AG04450 (cell line): ENCODE data around the gene MRTFA. TPM values are rescaled to one million over a fixed set of nuclear protein-coding genes. Genes with fewer than 3 reads are reported as not detected.
A peak's percentile ranks its signal among the peaks of the same experiment; 100 is the strongest.

Experiments
- CTCF ChIA-PET: fragments of 300-600, 350-600 bp; formaldehyde crosslinking; extraction: SDS; loops from one replicate; lab custom pipeline; 2022; ENCODE audit warnings: antibody characterized with exemption, inconsistent platforms; lab: Charles Lee
- POLR2A ChIA-PET: fragments of 350-600 bp; formaldehyde crosslinking; extraction: SDS; loops from one replicate; lab custom pipeline; 2021; ENCODE audit warnings: antibody characterized with exemption, inconsistent platforms; lab: Yijun Ruan, JAX
- DNase-seq: peaks from one replicate; pipeline ENCODE4 v3.0.0-alpha.2; 2011; ENCODE audit warnings: low read depth, low spot score
- H3K27ac ChIP-seq: one replicate; pipeline ENCODE4 v1.5.1; 2012; ENCODE audit warnings: low read depth, low read length, control low read depth
- H3K27me3 ChIP-seq: one replicate; pipeline ENCODE4 v1.6.0; 2012; ENCODE audit warnings: low read length; ENCODE audit not compliant: control insufficient read depth, insufficient read depth
- H3K4me3 ChIP-seq: 2 replicates; pipeline ENCODE4 v1.5.1; 2011; ENCODE audit warnings: mild to moderate bottlenecking, low read depth, low read length, control low read depth
- H3K9me3 ChIP-seq: 2 replicates; pipeline ENCODE4 v1.5.1; 2012; ENCODE audit warnings: low read length; ENCODE audit not compliant: control insufficient read depth, insufficient read depth
- polyA plus RNA-seq: library from polyadenylated mRNA; depleted of rRNA; stranded (reverse); fragments of >200 nt; gene quantifications from 2 replicates; pipeline ENCODE4 v1.2.3, GENCODE V29; 2011
- TF ChIP-seq, protein P1 (sequence below): IDR thresholded peaks from 2 replicates; pipeline ENCODE4 v1.5.1; 2011; ENCODE audit warnings: low read depth, low read length, control low read depth, inconsistent platforms

MRTFA gene
- polyA plus RNA-seq, 1 experiment = 6.8 TPM

DNA sequence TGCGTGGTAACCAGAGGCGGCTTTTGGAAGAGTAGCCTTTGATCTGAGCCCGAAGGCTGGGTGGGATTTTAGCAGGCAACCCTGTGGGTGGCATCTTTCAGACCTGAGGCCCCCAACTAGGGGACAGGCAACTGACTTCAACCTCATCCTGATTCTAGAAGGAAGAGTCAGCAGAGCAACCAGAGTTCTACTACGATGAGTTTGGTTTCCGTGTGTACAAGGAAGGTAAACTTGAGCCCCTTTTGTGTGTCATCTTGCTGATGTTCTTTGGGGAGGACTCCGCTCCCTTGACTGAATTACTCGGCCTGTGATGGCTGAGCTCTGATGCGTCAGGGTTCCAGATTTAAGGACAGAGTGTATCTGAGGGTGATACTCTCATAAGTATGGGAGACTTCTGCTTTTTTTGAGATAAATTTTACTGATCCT lies 234.5 kb downstream of the MRTFA start:
- DNase-seq = no peak
- H3K27me3 ChIP-seq = no peaks in the 10 kb centered on the region
- ChIA-PET POLR2A (no interaction called here), CTCF (no interaction called here)
- H3K9me3 ChIP-seq = no peaks in the 10 kb centered on the region; the same call in 1 of the 2 replicates
- H3K27ac ChIP-seq = no peak overlapping the region
- no peak overlapping the region for H3K4me3 ChIP-seq
- TF ChIP-seq, protein P1, sequence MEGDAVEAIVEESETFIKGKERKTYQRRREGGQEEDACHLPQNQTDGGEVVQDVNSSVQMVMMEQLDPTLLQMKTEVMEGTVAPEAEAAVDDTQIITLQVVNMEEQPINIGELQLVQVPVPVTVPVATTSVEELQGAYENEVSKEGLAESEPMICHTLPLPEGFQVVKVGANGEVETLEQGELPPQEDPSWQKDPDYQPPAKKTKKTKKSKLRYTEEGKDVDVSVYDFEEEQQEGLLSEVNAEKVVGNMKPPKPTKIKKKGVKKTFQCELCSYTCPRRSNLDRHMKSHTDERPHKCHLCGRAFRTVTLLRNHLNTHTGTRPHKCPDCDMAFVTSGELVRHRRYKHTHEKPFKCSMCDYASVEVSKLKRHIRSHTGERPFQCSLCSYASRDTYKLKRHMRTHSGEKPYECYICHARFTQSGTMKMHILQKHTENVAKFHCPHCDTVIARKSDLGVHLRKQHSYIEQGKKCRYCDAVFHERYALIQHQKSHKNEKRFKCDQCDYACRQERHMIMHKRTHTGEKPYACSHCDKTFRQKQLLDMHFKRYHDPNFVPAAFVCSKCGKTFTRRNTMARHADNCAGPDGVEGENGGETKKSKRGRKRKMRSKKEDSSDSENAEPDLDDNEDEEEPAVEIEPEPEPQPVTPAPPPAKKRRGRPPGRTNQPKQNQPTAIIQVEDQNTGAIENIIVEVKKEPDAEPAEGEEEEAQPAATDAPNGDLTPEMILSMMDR = no peak

- ChIA-PET POLR2A (no interaction called here), CTCF (no interaction called here)
- DNase-seq = no peak
- TF ChIP-seq, protein P1 = no peak
- no peaks in the 10 kb centered on the region for H3K27me3 ChIP-seq
- no peak overlapping the region for H3K27ac ChIP-seq
- no peaks in the 10 kb centered on the region for H3K9me3 ChIP-seq
- no peak overlapping the region for H3K4me3 ChIP-seq
Measured at GRCh38 chr22:40401532-40401931, 235.0 kb downstream of the MRTFA start.

- POLR2A ChIA-PET = no interaction called here
- CTCF ChIA-PET = no interaction called here
- Histone ChIP-seq H3K27ac (no peak overlapping the region), H3K4me3 (no peak overlapping the region), H3K27me3 (no peaks in the 10 kb centered on the region), H3K9me3 (no peaks in the 10 kb centered on the region)
- no peak for DNase-seq
- TF ChIP-seq, protein P1 = no peak
Measured at GRCh38 chr22:40400159-40400558, 236.4 kb downstream of the MRTFA start.

DNA sequence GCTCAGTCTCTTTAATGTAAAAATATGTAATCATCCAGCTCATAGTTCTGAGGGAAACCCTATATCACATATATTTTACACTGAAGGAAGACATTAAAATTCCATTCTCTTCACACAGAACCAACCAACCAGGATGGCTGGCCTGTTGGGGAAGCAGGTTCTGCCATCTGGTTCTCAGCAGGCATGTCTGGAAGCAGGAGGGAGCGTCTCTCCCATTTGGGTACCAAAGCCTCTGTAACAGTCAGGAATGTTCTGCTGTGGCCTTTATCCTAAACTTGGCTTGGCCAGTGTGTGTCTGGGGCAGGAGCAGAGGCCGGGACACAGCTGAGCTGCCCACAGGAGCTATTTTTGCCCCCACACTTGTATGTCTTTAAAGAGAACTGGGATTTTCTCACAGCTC lies 236.9 kb downstream of the MRTFA start:
- H3K4me3 ChIP-seq = no peak overlapping the region
- ChIA-PET POLR2A (no interaction called here), CTCF (no interaction called here)
- H3K27me3 ChIP-seq = no peaks in the 10 kb centered on the region
- H3K9me3 ChIP-seq = no peaks in the 10 kb centered on the region
- H3K27ac ChIP-seq = no peak overlapping the region
- no peak for DNase-seq
- TF ChIP-seq, protein P1 = no peak

DNA sequence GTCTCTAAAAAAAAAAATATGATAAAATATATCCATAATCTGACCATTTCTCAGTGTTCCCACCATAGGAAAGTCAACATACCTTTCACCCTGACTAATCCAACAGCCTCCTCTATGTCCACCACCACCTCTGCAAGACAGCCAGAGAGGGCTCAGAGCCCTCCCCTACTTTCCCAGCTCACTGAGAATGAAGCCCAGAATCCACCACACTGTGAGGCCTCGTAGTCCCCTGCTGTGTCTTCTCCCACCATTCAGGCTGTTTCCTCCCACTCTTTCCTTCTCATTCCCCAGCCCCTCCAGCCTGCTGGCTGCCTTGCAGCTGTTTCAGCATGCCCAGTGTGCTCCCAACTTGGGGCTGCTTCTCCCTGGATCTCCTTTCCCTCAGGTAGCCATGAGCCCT lies 239.1 kb downstream of the MRTFA start:
- H3K27me3 ChIP-seq = no peaks in the 10 kb centered on the region
- ChIA-PET CTCF (no interaction called here), POLR2A (interaction anchor here (0.7 to 0.9 kb wide), 2 partner anchors 252 to 434 kb away, joined by 3 to 9 read pairs; no protein-coding TSS in a partner anchor)
- no peak overlapping the region for H3K4me3 ChIP-seq
- DNase-seq = no peak
- no peaks in the 10 kb centered on the region for H3K9me3 ChIP-seq
- peak overlapping the region; percentile 75 for H3K27ac ChIP-seq
- TF ChIP-seq, protein P1 = no peak
